ENCODE data around the gene RNLS.

RNLS gene

DNA sequence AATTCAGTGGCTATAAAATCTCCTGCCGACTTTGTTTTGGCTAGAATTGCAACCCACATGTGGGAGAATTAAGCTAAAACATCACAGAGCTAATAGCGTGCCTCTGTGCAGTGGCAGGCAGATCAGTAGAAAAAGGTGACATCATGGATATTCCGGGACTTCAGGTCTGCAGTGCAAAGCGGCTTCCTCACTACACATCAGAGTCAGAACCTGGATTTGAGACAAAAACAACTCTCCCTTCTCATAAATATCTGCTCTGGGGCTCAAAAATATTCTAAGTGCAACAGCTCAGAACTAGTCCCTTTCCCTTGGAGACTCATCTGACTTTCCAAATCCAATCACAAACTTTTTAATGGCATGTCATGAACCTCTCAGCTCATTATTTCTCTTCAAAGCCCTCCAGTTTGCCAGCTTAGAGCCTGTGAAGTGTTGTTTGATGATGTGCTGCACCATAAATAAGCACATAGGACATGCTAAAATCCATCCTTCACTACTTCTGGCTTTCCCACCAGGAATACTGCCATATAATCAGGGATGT is 337.1 kb downstream of the RNLS start:
- DNase-seq: peak; percentile 29

GRCh38 chr10:88244781-88245625 is 338.1 kb downstream of the RNLS start:
- no peak for DNase-seq

GRCh38 chr10:88243836-88244730 is 339.0 kb downstream of the RNLS start:
- DNase-seq: no peak

- no peak for DNase-seq
Measured at GRCh38 chr10:88243202-88243744, 339.8 kb downstream of the RNLS start.

DNA sequence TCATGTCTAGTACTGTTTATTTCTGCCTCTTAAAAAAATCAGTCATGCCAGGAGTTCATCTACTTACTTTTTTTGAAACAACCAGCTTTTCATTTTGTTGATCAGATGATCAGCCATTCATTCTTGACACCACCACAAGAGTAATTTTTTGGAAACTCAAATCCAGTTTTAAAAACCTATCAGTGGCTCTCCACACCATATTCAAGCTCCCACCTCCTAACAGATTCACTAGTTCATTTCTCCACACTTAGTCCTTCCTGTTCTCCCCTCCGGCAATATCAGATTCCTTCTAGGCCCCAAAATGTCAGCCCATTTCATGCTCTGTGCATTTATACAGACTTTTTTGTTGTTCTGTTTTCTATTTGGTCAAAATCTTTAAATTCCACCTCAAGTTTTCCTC is 341.6 kb downstream of the RNLS start:
- DNase-seq: no peak

- no peak for DNase-seq
Measured at GRCh38 chr10:88239212-88239611, 343.9 kb downstream of the RNLS start.

DNA sequence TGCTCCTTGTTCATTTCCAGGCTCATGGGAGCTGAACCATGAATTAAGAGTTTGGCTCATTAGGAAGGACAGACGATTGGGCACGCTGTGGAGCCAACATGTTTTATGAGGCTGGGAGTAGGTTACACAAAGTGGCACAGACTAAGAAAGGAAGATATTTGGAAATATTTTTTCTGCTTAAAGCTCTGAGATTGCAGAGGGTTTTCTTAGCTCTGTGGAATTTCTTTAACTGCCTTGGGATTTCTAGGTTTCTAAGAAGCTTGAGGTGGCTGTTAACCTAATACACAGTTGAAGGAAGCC is 344.6 kb downstream of the RNLS start:
- DNase-seq: no peak

DNA sequence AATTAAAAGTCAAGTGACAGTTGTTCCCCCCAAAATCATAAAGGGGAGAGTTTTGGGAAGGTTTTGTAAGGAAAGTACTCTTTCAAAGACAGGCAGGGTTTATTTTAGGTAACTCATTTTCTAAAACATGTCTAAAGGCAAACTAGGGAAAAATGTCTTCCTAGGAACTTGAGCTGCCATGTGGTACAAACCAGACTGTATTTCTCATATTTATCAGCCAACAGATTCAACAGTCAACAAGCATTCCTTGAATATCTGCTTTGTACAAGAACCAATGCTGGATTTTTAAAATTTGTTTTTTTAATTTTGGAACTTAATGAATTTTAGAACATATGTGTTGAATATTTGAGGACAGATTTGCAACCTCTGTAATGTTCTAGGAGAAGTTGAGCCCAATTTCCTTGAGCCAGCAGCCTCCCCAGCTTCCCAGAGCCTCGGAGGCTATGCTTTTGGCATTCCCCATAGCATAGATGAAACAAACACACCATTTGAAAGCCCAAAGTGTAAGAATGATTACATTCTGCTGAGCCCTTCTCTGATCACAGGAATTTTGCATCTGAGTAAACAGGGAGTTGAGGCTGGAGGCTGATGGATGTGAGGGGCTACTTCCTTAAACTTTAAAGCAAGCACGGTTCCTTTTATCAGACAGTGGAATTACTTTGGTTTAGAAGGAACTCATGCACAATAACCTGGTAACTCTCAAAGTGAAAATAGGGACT is 345.1 kb downstream of the RNLS start:
- DNase-seq: no peak

DNA sequence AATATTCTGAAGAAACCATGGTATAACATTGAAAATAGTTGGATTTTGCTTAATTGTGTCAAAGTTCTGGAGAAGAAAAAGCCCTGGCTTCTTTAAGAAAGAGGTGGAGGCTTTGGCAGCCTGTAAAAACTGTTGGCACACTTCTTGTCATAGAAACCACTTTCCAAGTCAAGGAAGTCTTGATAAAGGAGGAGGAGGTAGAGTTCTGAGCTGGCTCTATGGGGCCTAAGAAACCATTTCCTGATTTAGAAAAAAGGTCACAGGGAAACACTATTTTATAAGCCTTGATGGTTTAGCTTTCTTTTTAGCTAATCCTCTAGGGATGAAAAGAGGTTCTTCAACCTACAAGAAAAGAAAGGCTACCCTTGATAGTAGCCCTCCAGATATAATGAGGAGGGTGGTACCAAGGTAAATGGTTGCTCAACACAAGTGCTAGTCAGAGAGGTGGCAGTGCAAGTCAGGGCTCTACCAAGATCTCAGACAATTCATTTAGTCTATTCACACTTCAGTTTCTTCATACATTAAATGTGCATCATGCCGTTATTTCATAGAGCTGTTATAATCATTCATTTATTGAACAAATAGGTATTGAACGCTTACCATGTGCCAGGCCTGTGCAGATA is 346.9 kb downstream of the RNLS start:
- no peak for DNase-seq

DNA sequence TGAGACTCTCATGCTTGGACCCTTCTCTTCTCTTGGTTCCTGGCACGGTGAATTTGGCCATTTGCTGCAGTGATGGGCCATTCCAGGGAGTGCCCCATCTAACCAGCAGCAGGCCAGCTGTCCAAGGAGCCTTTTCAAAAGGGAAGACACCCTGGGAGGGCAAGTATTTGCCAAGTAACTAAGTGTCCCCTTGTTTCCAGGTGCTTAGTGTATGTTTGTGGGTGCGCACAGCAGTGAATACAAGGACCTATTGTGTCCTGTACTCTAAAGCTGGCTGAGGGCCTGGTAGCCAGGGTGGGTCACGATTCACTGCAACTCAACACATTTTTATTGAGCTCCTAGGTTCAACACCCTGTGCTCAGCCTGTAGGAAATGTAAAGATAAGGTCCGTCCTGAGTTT is 348.8 kb downstream of the RNLS start:
- no peak for DNase-seq

- DNase-seq: no peak
Measured at GRCh38 chr10:88233870-88234269, 349.2 kb downstream of the RNLS start.

- no peak for DNase-seq
Measured at GRCh38 chr10:88232983-88233543, 350.1 kb downstream of the RNLS start.

GRCh38 chr10:88232029-88232895 is 350.9 kb downstream of the RNLS start:
- DNase-seq: no peak

GRCh38 chr10:88230251-88230650 is 352.9 kb downstream of the RNLS start:
- DNase-seq: no peak

DNA sequence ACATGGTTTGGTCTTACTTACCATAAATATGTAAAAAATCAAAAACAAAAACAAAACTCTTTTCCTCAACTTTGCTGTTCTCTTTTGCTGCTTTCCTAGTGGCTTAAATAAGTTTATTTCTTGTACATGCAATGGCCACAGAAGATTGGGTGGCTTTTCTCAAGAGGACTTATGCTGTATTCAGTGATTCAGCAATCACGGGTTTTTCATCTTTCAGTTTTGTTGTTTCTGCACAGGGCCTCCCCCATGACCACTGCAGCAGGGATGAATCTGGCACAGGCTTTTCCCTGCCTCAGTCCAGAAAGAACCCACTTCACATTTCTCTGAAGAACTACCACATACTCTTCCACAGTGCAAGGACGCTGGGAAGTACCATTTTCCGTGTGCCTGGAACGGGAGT is 355.0 kb downstream of the RNLS start:
- no peak for DNase-seq

- no peak for DNase-seq
Measured at GRCh38 chr10:88227342-88228018, 355.6 kb downstream of the RNLS start.

- no peak for DNase-seq
Measured at GRCh38 chr10:88226891-88227290, 356.2 kb downstream of the RNLS start.

DNA sequence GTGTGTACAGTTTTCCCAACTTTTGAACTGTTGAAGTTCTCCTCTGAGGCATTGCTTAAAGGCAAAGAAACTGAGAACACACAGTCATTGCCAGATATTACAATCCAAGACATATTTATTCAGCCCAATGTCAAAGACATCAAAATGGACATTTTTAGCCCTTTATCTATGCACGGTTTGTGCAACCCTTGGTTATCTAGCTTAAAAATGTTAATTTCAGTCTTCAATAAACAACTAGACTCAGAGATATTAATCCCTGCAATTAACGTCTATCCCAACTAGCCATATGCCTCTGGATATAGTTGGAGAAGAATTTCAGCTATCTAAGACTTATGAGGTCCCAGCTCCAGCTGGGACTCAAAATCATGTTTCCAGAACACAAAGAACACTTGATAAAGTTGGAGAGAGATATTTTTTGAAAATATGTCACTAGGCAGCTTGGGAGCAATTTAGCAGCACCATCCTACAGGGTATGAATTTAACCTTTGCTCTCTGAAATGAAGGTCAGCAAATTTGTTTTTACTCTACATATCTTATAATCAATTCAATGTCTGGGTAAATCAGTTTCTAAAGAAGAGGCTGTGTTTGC is 357.0 kb downstream of the RNLS start:
- no peak for DNase-seq
